ENCODE data around the gene TSEN54. TPM values are rescaled to one million over a fixed set of nuclear protein-coding genes. Genes with fewer than 3 reads are reported as not detected.

The TSEN54 gene
- total RNA-seq, 2 donors from 2014 or later, result 30.1 to 38.9 TPM

DNA sequence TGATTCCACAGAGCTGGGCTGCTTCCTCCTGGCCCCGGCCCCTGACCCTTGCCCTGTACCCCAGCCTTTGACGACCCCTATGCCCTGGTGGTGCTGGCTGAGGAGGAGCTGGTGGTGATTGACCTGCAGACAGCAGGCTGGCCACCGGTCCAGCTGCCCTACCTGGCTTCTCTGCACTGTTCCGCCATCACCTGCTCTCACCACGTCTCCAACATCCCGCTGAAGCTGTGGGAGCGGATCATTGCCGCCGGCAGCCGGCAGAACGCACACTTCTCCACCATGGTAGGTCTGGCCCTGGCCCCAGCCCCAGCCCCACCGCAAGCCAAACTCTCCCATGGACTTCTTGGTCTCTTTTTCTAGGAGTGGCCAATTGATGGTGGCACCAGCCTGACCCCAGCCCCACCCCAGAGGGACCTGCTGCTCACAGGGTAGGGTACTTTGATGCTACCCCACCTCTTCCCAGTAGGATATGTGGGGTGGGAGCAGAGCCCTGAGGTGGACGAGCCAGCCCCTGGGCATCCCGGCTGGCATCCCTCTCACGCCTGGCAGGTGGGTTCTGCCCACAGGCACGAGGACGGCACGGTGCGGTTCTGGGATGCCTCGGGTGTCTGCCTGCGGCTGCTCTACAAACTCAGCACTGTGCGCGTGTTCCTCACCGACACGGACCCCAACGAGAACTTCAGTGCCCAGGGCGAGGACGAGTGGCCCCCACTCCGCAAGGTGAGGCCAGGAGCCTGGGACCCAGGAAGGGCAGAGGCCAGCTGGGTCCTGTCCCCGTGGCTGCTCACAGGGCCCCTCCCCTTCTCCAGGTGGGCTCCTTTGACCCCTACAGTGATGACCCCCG, 52.3 kb downstream of the TSEN54 start:
- DNase-seq (no peak), ATAC-seq (no peak)
- intact Hi-C loops (cut with DNase I, micrococcal nuclease), result no loop called here

- DNase-seq (no peak), ATAC-seq (no peak)
- intact Hi-C loops (cut with DNase I, micrococcal nuclease), result no loop called here
These were observed 53.8 kb downstream of the TSEN54 start for GRCh38 chr17:75570034-75570676.

- DNase-seq, result no peak
- intact Hi-C loops (cut with DNase I, micrococcal nuclease), result no loop called here
- no peak for ATAC-seq
These were observed 54.4 kb downstream of the TSEN54 start for GRCh38 chr17:75570772-75571171.

DNA sequence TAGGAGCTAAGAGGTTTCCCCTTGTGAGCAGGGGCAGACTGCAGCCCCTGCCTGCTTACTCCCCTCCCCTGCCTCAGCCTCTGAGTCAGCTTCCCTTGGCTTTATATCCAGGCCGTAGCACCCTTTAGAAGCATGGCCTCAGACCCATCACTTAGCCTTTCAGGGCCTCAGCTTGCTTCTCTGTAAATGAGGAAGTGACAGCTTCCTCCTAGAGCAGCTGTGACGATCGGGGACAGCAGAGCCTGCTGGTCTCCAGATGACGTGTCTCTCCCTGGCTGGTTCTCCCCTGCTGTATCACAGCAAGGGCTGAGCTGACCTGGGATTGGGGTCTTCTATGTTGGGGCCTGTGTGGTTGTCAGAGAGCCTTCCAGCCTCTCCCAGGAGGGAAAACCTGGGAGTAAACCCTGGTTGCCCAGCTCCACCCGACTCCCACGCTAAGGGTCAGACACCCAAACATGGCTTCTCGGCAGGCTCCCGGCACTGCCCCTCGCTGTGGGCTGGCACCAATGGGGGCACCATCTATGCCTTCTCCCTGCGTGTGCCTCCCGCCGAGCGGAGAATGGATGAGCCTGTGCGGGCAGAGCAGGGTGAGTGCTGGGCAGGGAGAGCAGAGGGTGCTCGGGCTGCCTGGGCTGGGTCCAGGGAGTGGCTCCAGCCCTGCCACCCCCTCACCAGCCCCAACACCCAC, 55.0 kb downstream of the TSEN54 start:
- peak in 1 of 2 donors; percentile 74 for DNase-seq
- peak; percentile 14 for ATAC-seq
- intact Hi-C loops (cut with DNase I, micrococcal nuclease), result no loop called here

- ATAC-seq (no peak), DNase-seq (no peak)
- intact Hi-C loops (cut with DNase I, micrococcal nuclease), result no loop called here
These were observed 55.5 kb downstream of the TSEN54 start for GRCh38 chr17:75571885-75572215.

DNA sequence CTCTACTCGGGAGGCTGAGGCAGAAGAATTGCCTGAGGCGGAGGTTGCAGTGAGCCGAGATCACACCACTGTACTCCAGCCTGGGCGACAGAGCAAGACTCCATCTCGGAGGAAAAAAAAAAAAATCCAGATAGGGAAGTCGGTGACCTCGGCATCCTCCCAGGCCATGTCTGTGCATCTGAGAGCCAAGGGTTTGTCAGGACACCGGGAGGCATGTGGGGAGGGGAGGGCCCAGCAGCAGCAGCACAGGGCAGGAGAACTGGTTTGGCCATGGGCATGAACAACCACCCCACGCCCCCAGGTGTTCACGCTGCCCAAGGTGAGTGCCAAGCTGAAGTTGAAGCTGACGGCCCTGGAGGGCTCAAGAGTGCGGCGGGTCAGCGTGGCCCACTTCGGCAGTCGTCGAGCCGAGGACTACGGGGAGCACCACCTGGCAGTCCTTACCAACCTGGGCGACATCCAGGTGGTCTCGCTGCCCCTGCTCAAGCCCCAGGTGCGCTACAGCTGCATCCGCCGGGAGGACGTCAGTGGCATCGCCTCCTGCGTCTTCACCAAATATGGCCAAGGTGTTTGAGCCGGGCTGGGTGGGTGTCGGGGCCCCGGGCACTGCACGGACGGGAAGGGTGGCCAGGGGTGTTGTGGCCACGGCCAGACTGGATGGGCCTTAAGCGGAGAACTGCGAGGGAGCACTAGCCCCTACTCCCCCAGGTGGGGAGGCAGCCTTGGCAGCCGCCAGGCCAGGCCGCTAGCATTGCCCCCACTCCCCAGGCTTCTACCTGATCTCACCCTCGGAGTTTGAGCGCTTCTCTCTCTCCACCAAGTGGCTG, 56.6 kb downstream of the TSEN54 start:
- DNase-seq, result no peak
- ATAC-seq, result no peak
- intact Hi-C loops (cut with DNase I, micrococcal nuclease), result no loop called here

GRCh38 chr17:75573540-75573957, 57.2 kb downstream of the TSEN54 start:
- intact Hi-C loops (cut with DNase I, micrococcal nuclease), result no loop called here
- ATAC-seq (no peak), DNase-seq (no peak)

DNA sequence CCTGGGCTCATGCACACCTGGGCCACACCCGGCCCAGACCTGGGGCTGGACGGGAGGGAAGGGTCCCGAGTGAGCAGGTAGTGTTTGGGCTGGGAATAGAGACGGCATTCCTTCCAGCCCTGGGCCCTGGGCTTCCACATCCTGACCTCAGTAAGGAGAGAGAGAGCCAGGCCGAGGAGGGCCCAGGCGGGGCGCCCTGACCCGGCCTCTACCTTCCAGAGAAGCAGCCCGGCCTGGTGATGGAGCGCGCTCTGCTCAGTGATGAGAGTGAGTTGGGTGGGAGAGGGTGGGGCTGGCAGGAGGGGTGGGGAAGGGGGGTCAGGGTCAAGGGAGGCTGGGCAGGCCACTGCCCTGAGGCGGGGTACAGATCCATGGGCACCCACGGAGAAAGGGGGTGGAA, 57.7 kb downstream of the TSEN54 start:
- intact Hi-C loops (cut with DNase I, micrococcal nuclease), result no loop called here
- ATAC-seq (no peak), DNase-seq (no peak)

Small RNA genes lying within 50 kb of the gene (microRNA-seq; reads per million reads assigned to microRNA genes)
- gene MIR6785, result 0 to 0.53 reads per million in 2 donors

Other genes starting within 250 kb of the TSEN54 start
- gene MIF4GD, start 245.3 kb upstream of the TSEN54 start, total RNA-seq, result 10 to 100 TPM; 18.4 to 24.7 TPM
- gene SLC25A19, start 227.1 kb upstream of the TSEN54 start, total RNA-seq, result 10 to 100 TPM; 10.7 to 14.0 TPM
- 100 to 1,000 TPM; 112 to 117 TPM for gene GRB2, start 110.8 kb upstream of the TSEN54 start, total RNA-seq
- gene TMEM94, start 59.9 kb upstream of the TSEN54 start, total RNA-seq, result 100 to 1,000 TPM in 1 of 2 donors, 10 to 100 TPM in 1; 99.9 to 123 TPM
- gene CASKIN2, start 991 bp upstream of the TSEN54 start, total RNA-seq, result 10 to 100 TPM; 28.4 to 30.6 TPM
- 100 to 1,000 TPM; 447 to 529 TPM for gene LLGL2, start 9.2 kb downstream of the TSEN54 start, total RNA-seq
- gene MYO15B, start 71.3 kb downstream of the TSEN54 start, total RNA-seq, result 100 to 1,000 TPM; 575 to 676 TPM
- gene SMIM5, start 116.9 kb downstream of the TSEN54 start, total RNA-seq, result 10 to 100 TPM; 15.4 to 28.3 TPM
- gene RECQL5, start 150.6 kb downstream of the TSEN54 start, total RNA-seq, result 10 to 100 TPM; 23.2 to 27.0 TPM
- 10 to 100 TPM; 72.1 to 72.5 TPM for gene SAP30BP, start 150.8 kb downstream of the TSEN54 start, total RNA-seq
- gene ITGB4, start 204.9 kb downstream of the TSEN54 start, total RNA-seq, result 100 to 1,000 TPM; 252 to 318 TPM
- gene GALK1, start 248.7 kb downstream of the TSEN54 start, total RNA-seq, result 10 to 100 TPM; 14.1 to 16.9 TPM